Measurements from ENCODE around the gene SMIM12.
"Not testable (repeated sequence)": the region's sequence is repeated elsewhere in the genome, so short reads cannot be mapped to it uniquely, and the experiment has no call there.

SMIM12 gene

GRCh38 chr1:34844252-34844634 lies 15.3 kb downstream of the SMIM12 start:
- no peak for DNase-seq (ENCODE audit: low read depth in 3 of 3)

- DNase-seq (ENCODE audit: low read depth in 3 of 3): no peak
Observed at GRCh38 chr1:34843392-34844251, 15.9 kb downstream of the SMIM12 start.

- no peak for DNase-seq (ENCODE audit: low read depth in 3 of 3)
Observed at GRCh38 chr1:34842952-34843371, 16.6 kb downstream of the SMIM12 start.

- no peak for DNase-seq (ENCODE audit: low read depth in 3 of 3)
Observed at GRCh38 chr1:34842073-34842472, 17.5 kb downstream of the SMIM12 start.

- DNase-seq (ENCODE audit: low read depth in 3 of 3): no peak
Observed at GRCh38 chr1:34840426-34840825, 19.1 kb downstream of the SMIM12 start.

GRCh38 chr1:34839526-34840305 lies 19.8 kb downstream of the SMIM12 start:
- DNase-seq (ENCODE audit: low read depth in 3 of 3): no peak

- DNase-seq (ENCODE audit: low read depth in 3 of 3): no peak
Observed at GRCh38 chr1:34833711-34834110, 25.8 kb downstream of the SMIM12 start.

- DNase-seq (ENCODE audit: low read depth in 3 of 3): no peak
Observed at GRCh38 chr1:34831721-34832246, 27.8 kb downstream of the SMIM12 start.

GRCh38 chr1:34829250-34829649 lies 30.3 kb downstream of the SMIM12 start:
- no peak for DNase-seq (ENCODE audit: low read depth in 3 of 3)

GRCh38 chr1:34828611-34829010 lies 30.9 kb downstream of the SMIM12 start:
- no peak for DNase-seq (ENCODE audit: low read depth in 3 of 3)

GRCh38 chr1:34827341-34827941 lies 32.1 kb downstream of the SMIM12 start:
- DNase-seq (ENCODE audit: low read depth in 3 of 3): no peak

- DNase-seq (ENCODE audit: low read depth in 3 of 3): no peak
Observed at GRCh38 chr1:34825455-34826091, 34.0 kb downstream of the SMIM12 start.

- DNase-seq (ENCODE audit: low read depth in 3 of 3): no peak
Observed at GRCh38 chr1:34824817-34825454, 34.6 kb downstream of the SMIM12 start.

- DNase-seq (ENCODE audit: low read depth in 3 of 3): no peak
Observed at GRCh38 chr1:34822202-34822601, 37.3 kb downstream of the SMIM12 start.

- DNase-seq (ENCODE audit: low read depth in 3 of 3): not testable (repeated sequence)
Observed at GRCh38 chr1:34818862-34819261, 40.7 kb downstream of the SMIM12 start.

- no peak for DNase-seq (ENCODE audit: low read depth in 3 of 3)
Observed at GRCh38 chr1:34816778-34817177, 42.8 kb downstream of the SMIM12 start.

GRCh38 chr1:34816332-34816731 lies 43.2 kb downstream of the SMIM12 start:
- DNase-seq (ENCODE audit: low read depth in 3 of 3): no peak

GRCh38 chr1:34810781-34811180 lies 48.8 kb downstream of the SMIM12 start:
- not testable (repeated sequence) for DNase-seq (ENCODE audit: low read depth in 3 of 3)

GRCh38 chr1:34808051-34808810 lies 51.3 kb downstream of the SMIM12 start:
- no peak for DNase-seq (ENCODE audit: low read depth in 3 of 3)

- DNase-seq (ENCODE audit: low read depth in 3 of 3): no peak
Observed at GRCh38 chr1:34806396-34806795, 53.2 kb downstream of the SMIM12 start.

GRCh38 chr1:34803770-34804169 lies 55.8 kb downstream of the SMIM12 start:
- DNase-seq (ENCODE audit: low read depth in 3 of 3): no peak

Data from stimulated activated CD4-positive, alpha-beta T cell treated with anti-CD3 and anti-CD28 coated beads, TNF-alpha, amount 100 ng/mL, for 4 hours (primary cell).